Neural progenitor cell (in vitro differentiated cells): ENCODE data around the gene BTRC. TPM values are rescaled to one million over a fixed set of nuclear protein-coding genes. Genes with fewer than 3 reads are reported as not detected.
"Not testable (repeated sequence)": the region's sequence is repeated elsewhere in the genome, so short reads cannot be mapped to it uniquely, and the experiment has no call there.

Experiments used
- DNase-seq: peaks from one replicate; pipeline ENCODE4 v3.0.0-alpha.2; 2016; ENCODE audit warnings: low spot score
- H2AFZ ChIP-seq: fragments of 200-600 bp; sonication (generic); replicated peaks from 2 replicates; pipeline ENCODE4 v1.6.1; 2016; ENCODE audit warnings: antibody characterized with exemption
- H3F3A ChIP-seq: fragments of 200-600 bp; sonication (generic); 2 replicates; pipeline ENCODE4 v1.6.1; 2016; ENCODE audit warnings: antibody characterized with exemption, low read depth
- H3K27ac ChIP-seq: fragments of 200-600 bp; sonication (generic); 2 replicates; pipeline ENCODE4 v1.5.1; 2016; ENCODE audit warnings: mild to moderate bottlenecking
- H3K27me3 ChIP-seq: fragments of 200-600 bp; sonication (generic); 2 replicates; pipeline ENCODE4 v1.6.1; 2016; ENCODE audit warnings: mild to moderate bottlenecking, moderate library complexity
- H3K36me3 ChIP-seq: fragments of 200-600 bp; sonication (generic); 2 replicates; pipeline ENCODE4 v1.5.1; 2016
- H3K4me1 ChIP-seq: fragments of 200-600 bp; sonication (generic); 2 replicates; pipeline ENCODE4 v1.6.1; 2016; ENCODE audit warnings: mixed run types
- H3K4me2 ChIP-seq: fragments of 200-600 bp; sonication (generic); 2 replicates; pipeline ENCODE4 v1.6.1; 2016
- H3K4me3 ChIP-seq: fragments of 200-600 bp; sonication (generic); 2 replicates; pipeline ENCODE4 v1.5.1; 2016
- H3K79me2 ChIP-seq: fragments of 200-600 bp; sonication (generic); 2 replicates; pipeline ENCODE4 v1.6.1; 2016; ENCODE audit warnings: low read depth
- H3K9ac ChIP-seq: fragments of 200-600 bp; sonication (generic); 2 replicates; pipeline ENCODE4 v1.6.1; 2016
- H3K9me3 ChIP-seq: fragments of 200-600 bp; sonication (generic); 2 replicates; pipeline ENCODE4 v1.5.1; 2016; ENCODE audit warnings: low read depth
- H4K20me1 ChIP-seq: fragments of 200-600 bp; sonication (generic); 2 replicates; pipeline ENCODE4 v1.6.1; 2016; ENCODE audit warnings: low read depth
- H3K27ac Mint-ChIP-seq: 3 replicates; pipeline ENCODE4 v1.8.0; 2021; ENCODE audit warnings: mixed read lengths
- H3K27me3 Mint-ChIP-seq: 2 replicates; pipeline ENCODE4 v1.8.0; 2022; ENCODE audit warnings: low read depth, mild to moderate bottlenecking, inconsistent platforms, moderate library complexity, mixed read lengths; ENCODE audit not compliant: insufficient read depth
- H3K36me3 Mint-ChIP-seq: 3 replicates; pipeline ENCODE4 v1.8.0; 2021; ENCODE audit warnings: mixed read lengths
- H3K4me1 Mint-ChIP-seq: 3 replicates; pipeline ENCODE4 v1.8.0; 2021; ENCODE audit warnings: mixed read lengths
- H3K4me3 Mint-ChIP-seq: 3 replicates; pipeline ENCODE4 v1.8.0; 2021; ENCODE audit warnings: mild to moderate bottlenecking, moderate library complexity, mixed read lengths
- H3K9me3 Mint-ChIP-seq: 3 replicates; pipeline ENCODE4 v1.8.0; 2020; ENCODE audit warnings: mixed read lengths
- EZH2 ChIP-seq: fragments of 200-600 bp; sonication (generic); IDR thresholded peaks from 2 replicates; pipeline ENCODE4 v1.6.1; 2017; ENCODE audit warnings: antibody characterized with exemption, mild to moderate bottlenecking, moderate library complexity
- EZH2phosphoT487 ChIP-seq: fragments of 200-600 bp; sonication (generic); IDR thresholded peaks from 2 replicates; pipeline ENCODE4 v1.6.1; 2017; ENCODE audit warnings: antibody characterized with exemption
- total RNA-seq: library from RNA; depleted of rRNA; stranded (reverse); fragments of >200 nt; gene quantifications from 2 replicates; pipeline ENCODE4 v1.2.3, GENCODE V29; 2015; ENCODE audit warnings: low replicate concordance
- TF ChIP-seq, protein P1 (sequence below): fragments of 200-600 bp; sonication (generic); IDR thresholded peaks from 2 replicates; pipeline ENCODE4 v1.5.1; 2017; ENCODE audit warnings: antibody characterized with exemption, mild to moderate bottlenecking

BTRC gene
- total RNA-seq, 1 donor from 2014 or later = 25.4 TPM

DNA sequence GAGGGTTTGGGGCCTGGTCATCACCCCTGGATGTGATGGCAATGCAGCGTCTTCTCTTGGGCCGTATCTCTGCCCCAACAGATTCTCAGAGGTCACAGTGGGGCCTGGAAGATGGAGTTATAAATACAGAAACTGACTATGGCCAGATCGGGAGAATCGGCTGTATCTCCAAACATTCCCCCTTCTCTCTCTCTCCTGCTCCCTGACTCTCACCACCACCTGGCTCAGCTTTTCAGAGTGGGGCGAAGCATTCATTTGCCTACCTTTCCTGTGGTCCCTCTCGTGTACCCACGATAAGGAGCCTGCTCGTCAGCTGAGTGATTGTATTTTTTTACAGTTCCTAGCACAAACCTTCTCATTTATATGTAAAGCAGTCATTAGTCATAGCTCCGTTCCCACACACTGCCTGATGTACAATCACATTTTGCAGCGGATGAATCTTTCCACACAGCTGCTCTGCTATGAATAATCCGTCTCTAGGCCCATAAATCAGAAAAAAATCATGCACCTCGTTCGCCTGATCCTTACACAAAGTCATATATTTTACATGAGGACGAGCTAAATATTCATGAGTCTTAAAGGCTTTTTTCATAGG lies 23.2 kb upstream of the BTRC start:
- no peaks in the 10 kb centered on the region for H3K9me3 ChIP-seq
- no peak for DNase-seq
- no peaks in the 10 kb centered on the region for H3K36me3 ChIP-seq
- H3K79me2 ChIP-seq = no peaks in the 10 kb centered on the region
- H3K4me1 Mint-ChIP-seq = peaks cover 8% of the 10 kb centered on the region
- H3K4me3 ChIP-seq = no peak overlapping the region
- H3F3A ChIP-seq = no peaks in the 10 kb centered on the region
- no peak overlapping the region for H3K27ac Mint-ChIP-seq
- H3K27ac ChIP-seq = no peak overlapping the region
- H3K9ac ChIP-seq = no peak overlapping the region
- H4K20me1 ChIP-seq = no peaks in the 10 kb centered on the region
- H3K9me3 Mint-ChIP-seq = peaks cover 8% of the 10 kb centered on the region
- H3K4me2 ChIP-seq = no peak overlapping the region
- H2AFZ ChIP-seq = no peak overlapping the region
- no peaks in the 10 kb centered on the region for H3K36me3 Mint-ChIP-seq
- H3K27me3 Mint-ChIP-seq = peaks cover 7% of the 10 kb centered on the region
- TF ChIP-seq EZH2phosphoT487 (no peak), EZH2 (no peak)
- H3K27me3 ChIP-seq = peaks cover 7% of the 10 kb centered on the region
- H3K4me3 Mint-ChIP-seq = no peak overlapping the region
- no peaks in the 10 kb centered on the region for H3K4me1 ChIP-seq

DNA sequence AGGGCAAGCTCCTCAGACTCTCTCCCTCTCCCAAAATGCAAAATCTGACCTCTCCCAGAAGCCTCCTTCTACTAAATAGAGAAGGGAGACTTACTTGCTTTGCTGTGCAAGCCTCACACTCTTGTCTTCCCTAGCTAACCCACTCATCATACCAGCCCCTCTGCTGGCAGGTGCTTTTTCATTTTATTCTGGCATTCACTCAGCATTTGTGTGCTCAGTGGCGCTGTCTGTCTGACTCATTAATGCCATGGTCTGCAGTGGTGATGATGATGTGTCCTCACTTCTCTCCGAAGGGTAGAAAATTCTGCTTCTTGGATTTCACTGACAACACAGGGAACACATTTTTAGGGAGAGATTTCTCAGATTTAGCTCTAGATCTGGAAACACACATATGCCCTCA lies 22.0 kb upstream of the BTRC start:
- Histone ChIP-seq H3K4me2 (no peak overlapping the region), H3K36me3 (no peaks in the 10 kb centered on the region), H3K27ac (no peak overlapping the region), H3K9me3 (no peaks in the 10 kb centered on the region), H4K20me1 (no peaks in the 10 kb centered on the region), H3K79me2 (no peaks in the 10 kb centered on the region), H3K4me3 (no peak overlapping the region), H3K9ac (no peak overlapping the region), H3F3A (no peaks in the 10 kb centered on the region), H2AFZ (no peak overlapping the region), H3K27me3 (peaks cover 7% of the 10 kb centered on the region), H3K4me1 (no peaks in the 10 kb centered on the region)
- Mint-ChIP-seq H3K4me1 (peaks cover 8% of the 10 kb centered on the region), H3K36me3 (no peaks in the 10 kb centered on the region), H3K27ac (no peak overlapping the region), H3K4me3 (no peak overlapping the region), H3K9me3 (peaks cover 1% of the 10 kb centered on the region), H3K27me3 (peaks cover 4% of the 10 kb centered on the region)
- DNase-seq = no peak
- TF ChIP-seq, protein P1, sequence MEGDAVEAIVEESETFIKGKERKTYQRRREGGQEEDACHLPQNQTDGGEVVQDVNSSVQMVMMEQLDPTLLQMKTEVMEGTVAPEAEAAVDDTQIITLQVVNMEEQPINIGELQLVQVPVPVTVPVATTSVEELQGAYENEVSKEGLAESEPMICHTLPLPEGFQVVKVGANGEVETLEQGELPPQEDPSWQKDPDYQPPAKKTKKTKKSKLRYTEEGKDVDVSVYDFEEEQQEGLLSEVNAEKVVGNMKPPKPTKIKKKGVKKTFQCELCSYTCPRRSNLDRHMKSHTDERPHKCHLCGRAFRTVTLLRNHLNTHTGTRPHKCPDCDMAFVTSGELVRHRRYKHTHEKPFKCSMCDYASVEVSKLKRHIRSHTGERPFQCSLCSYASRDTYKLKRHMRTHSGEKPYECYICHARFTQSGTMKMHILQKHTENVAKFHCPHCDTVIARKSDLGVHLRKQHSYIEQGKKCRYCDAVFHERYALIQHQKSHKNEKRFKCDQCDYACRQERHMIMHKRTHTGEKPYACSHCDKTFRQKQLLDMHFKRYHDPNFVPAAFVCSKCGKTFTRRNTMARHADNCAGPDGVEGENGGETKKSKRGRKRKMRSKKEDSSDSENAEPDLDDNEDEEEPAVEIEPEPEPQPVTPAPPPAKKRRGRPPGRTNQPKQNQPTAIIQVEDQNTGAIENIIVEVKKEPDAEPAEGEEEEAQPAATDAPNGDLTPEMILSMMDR = no peak
- TF ChIP-seq EZH2phosphoT487 (no peak), EZH2 (no peak)

DNA sequence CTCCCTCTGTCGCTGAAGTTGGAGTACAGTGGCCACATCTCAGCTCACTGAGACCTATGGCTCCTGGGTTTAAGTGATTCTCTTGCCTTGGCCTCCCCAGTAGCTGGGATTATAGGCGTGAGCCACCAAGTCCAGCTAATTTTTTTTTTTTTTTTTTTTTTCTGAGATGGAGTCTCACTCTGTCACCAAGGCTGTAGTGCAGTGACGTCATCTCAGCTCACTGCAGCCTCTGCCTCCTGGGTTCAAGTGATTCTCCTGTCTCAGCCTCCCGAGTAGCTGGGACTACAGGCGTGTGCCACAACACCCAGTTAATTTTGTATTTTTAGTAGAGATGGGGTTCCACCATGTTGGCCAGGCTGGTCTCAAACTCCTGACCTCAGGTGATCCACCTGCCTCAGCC lies 19.7 kb upstream of the BTRC start:
- not testable (repeated sequence) for DNase-seq, H3F3A ChIP-seq, H3K27me3 ChIP-seq, H3K36me3 Mint-ChIP-seq, H3K79me2 ChIP-seq, H3K9me3 Mint-ChIP-seq, H3K27ac Mint-ChIP-seq, H3K9me3 ChIP-seq, H3K27me3 Mint-ChIP-seq, H3K4me3 Mint-ChIP-seq, H3K9ac ChIP-seq, H3K4me3 ChIP-seq, H3K4me2 ChIP-seq, H3K4me1 Mint-ChIP-seq, H3K27ac ChIP-seq, H2AFZ ChIP-seq, H4K20me1 ChIP-seq, H3K4me1 ChIP-seq, H3K36me3 ChIP-seq

DNA sequence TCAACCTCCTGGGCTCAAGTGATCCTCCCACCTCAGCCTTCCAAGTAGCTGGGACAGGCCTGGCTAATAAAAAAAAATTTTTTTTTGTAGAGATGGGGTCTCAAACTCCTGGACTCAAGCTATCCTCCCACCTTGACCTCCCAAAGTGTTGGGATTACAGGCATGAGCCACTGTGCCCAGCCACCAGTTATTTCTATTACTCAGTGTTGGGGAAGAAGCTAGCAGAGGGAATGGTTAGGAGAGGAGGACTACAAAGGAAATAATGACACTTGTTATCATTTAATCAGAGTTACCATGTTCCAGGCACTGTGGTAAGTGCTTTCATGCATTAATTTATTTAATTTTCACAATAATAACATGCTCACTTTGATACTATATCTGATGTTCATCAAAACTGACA lies 17.6 kb upstream of the BTRC start:
- no peaks in the 10 kb centered on the region for H3K79me2 ChIP-seq
- Mint-ChIP-seq H3K4me1 (no peaks in the 10 kb centered on the region), H3K4me3 (no peak overlapping the region), H3K27ac (no peak overlapping the region), H3K36me3 (no peaks in the 10 kb centered on the region), H3K9me3 (no peaks in the 10 kb centered on the region), H3K27me3 (peaks cover 9% of the 10 kb centered on the region)
- H3F3A ChIP-seq = no peaks in the 10 kb centered on the region
- TF ChIP-seq EZH2phosphoT487 (no peak), EZH2 (no peak)
- TF ChIP-seq, protein P1 = no peak
- H3K4me2 ChIP-seq = no peak overlapping the region
- H3K4me3 ChIP-seq = no peak overlapping the region
- H3K9me3 ChIP-seq = no peaks in the 10 kb centered on the region
- peaks cover 7% of the 10 kb centered on the region for H3K27me3 ChIP-seq
- no peak overlapping the region for H2AFZ ChIP-seq
- no peaks in the 10 kb centered on the region for H3K36me3 ChIP-seq
- no peak for DNase-seq
- no peaks in the 10 kb centered on the region for H4K20me1 ChIP-seq
- no peak overlapping the region for H3K27ac ChIP-seq
- H3K9ac ChIP-seq = no peak overlapping the region
- no peaks in the 10 kb centered on the region for H3K4me1 ChIP-seq
